Panc1 (cell line): ENCODE measurements around the gene EPX.

Experiments
- POLR2AphosphoS5 ChIP-seq: IDR thresholded peaks from 2 replicates; pipeline ENCODE4 v1.6.1; 2012; ENCODE audit warnings: mild to moderate bottlenecking, low read depth, low read length, moderate library complexity
- SIN3A ChIP-seq: IDR thresholded peaks from 2 replicates; pipeline ENCODE4 v1.6.1; 2012; ENCODE audit warnings: low read depth, mild to moderate bottlenecking, low read length, moderate library complexity, borderline replicate concordance; ENCODE audit not compliant: insufficient read depth
- TCF7L2 ChIP-seq: IDR thresholded peaks from 2 replicates; pipeline ENCODE4 v1.6.1; 2011; ENCODE audit warnings: mild to moderate bottlenecking, low read depth, low read length, inconsistent platforms
- TF ChIP-seq, protein P1 (sequence below): fragments of 450-650 bp; IDR thresholded peaks from 2 replicates; pipeline ENCODE4 v1.5.1; 2017; ENCODE audit warnings: mild to moderate bottlenecking
- TF ChIP-seq, protein P2 (sequence below), 2 experiments: IDR thresholded peaks; 2 replicates each; pipeline ENCODE4 v1.6.1; 2011 to 2012; ENCODE audit warnings: low read depth in 2 of 2, control low read depth in 1 of 2, low read length in 1 of 2, mild to moderate bottlenecking in 1 of 2, moderate library complexity in 1 of 2; ENCODE audit not compliant: insufficient read depth in 1 of 2

DNA sequence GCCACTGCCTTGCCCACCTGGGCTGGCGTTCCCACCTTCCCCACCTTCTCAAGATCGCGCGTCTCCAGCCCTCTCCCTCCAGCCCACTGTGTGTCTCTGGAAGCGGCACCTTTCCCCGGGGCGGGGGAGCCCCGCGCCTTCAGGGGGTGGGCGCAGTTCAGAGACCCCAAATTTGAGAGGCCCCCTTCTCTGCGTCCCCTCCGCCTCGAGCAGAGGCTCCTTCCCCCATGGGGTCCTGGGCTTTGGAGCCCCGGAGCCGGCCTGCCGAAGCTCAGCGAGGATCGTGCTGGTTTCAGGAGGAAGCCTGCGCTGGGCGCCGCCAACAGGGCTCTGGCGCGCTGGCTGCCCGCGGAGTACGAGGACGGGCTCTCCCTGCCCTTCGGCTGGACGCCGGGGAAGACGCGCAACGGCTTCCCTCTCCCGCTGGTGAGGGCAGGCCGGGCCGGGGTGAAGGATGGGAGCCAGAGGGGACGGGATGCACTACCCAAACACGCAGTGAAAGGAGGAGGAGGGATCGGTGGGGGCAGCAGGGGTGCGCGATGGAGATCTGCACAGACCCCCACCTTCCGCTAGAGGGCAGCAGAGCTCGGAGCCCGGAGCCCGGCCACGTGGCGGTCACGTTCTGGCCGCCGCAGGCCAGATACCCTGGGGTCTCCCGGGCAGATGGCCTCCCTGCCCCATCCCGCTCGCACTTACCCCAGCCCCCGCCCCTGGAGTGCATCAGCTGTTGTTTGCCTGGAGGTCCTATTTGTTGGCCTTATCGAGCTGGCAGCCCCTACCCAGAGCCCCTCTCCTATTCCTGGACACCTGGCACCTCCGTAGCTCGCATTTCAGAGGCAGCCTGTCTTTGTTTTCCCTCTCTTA is 57.0 kb downstream of the EPX start:
- no peak for TF ChIP-seq POLR2AphosphoS5
- TF ChIP-seq, protein P1, sequence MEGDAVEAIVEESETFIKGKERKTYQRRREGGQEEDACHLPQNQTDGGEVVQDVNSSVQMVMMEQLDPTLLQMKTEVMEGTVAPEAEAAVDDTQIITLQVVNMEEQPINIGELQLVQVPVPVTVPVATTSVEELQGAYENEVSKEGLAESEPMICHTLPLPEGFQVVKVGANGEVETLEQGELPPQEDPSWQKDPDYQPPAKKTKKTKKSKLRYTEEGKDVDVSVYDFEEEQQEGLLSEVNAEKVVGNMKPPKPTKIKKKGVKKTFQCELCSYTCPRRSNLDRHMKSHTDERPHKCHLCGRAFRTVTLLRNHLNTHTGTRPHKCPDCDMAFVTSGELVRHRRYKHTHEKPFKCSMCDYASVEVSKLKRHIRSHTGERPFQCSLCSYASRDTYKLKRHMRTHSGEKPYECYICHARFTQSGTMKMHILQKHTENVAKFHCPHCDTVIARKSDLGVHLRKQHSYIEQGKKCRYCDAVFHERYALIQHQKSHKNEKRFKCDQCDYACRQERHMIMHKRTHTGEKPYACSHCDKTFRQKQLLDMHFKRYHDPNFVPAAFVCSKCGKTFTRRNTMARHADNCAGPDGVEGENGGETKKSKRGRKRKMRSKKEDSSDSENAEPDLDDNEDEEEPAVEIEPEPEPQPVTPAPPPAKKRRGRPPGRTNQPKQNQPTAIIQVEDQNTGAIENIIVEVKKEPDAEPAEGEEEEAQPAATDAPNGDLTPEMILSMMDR, result peak; percentile 93
- no peak for TF ChIP-seq SIN3A
- TF ChIP-seq, protein P2, sequence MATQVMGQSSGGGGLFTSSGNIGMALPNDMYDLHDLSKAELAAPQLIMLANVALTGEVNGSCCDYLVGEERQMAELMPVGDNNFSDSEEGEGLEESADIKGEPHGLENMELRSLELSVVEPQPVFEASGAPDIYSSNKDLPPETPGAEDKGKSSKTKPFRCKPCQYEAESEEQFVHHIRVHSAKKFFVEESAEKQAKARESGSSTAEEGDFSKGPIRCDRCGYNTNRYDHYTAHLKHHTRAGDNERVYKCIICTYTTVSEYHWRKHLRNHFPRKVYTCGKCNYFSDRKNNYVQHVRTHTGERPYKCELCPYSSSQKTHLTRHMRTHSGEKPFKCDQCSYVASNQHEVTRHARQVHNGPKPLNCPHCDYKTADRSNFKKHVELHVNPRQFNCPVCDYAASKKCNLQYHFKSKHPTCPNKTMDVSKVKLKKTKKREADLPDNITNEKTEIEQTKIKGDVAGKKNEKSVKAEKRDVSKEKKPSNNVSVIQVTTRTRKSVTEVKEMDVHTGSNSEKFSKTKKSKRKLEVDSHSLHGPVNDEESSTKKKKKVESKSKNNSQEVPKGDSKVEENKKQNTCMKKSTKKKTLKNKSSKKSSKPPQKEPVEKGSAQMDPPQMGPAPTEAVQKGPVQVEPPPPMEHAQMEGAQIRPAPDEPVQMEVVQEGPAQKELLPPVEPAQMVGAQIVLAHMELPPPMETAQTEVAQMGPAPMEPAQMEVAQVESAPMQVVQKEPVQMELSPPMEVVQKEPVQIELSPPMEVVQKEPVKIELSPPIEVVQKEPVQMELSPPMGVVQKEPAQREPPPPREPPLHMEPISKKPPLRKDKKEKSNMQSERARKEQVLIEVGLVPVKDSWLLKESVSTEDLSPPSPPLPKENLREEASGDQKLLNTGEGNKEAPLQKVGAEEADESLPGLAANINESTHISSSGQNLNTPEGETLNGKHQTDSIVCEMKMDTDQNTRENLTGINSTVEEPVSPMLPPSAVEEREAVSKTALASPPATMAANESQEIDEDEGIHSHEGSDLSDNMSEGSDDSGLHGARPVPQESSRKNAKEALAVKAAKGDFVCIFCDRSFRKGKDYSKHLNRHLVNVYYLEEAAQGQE (IDR thresholded peaks at IDR 0.05; ENCODE audit: insufficient read depth in 1 of 2, low read depth in 2 of 2, low read length in 1 of 2), result no peak
- TF ChIP-seq TCF7L2, result no peak
